ENCODE measurements around the gene LY9. TPM values are rescaled to one million over a fixed set of nuclear protein-coding genes. Genes with fewer than 3 reads are reported as not detected.
A peak's percentile ranks its signal among the peaks of the same experiment; 100 is the strongest.

LY9 gene
- total RNA-seq, 2 experiments from 2014 or later: 70.9 to 73.6 TPM

GRCh38 chr1:160799641-160800040 is 3.7 kb downstream of the LY9 start:
- DNase-seq: no peak
- H3K27ac Mint-ChIP-seq: peak overlapping the region; percentile 97
- peak overlapping the region; percentile 92 for H3K4me3 Mint-ChIP-seq
- no peaks in the 10 kb centered on the region for H3K27me3 Mint-ChIP-seq
- H3K4me1 Mint-ChIP-seq: peaks cover 67% of the 10 kb centered on the region
- peaks cover 31% of the 10 kb centered on the region for H3K36me3 Mint-ChIP-seq
- H3K9me3 Mint-ChIP-seq: peaks cover 7% of the 10 kb centered on the region
- no peak for ATAC-seq (ENCODE audit: low read depth)
- POLR2A ChIA-PET: interaction anchor here (0.7 to 5.1 kb wide), 2 partner anchors 23 to 91 kb away, joined by 3 to 25 read pairs; no protein-coding TSS in a partner anchor

- Mint-ChIP-seq H3K4me1 (peaks cover 70% of the 10 kb centered on the region), H3K36me3 (peaks cover 36% of the 10 kb centered on the region), H3K27ac (peak overlapping the region; percentile 97), H3K4me3 (peak overlapping the region; percentile 92), H3K27me3 (no peaks in the 10 kb centered on the region), H3K9me3 (peaks cover 11% of the 10 kb centered on the region)
- POLR2A ChIA-PET: interaction anchor here (0.7 to 5.1 kb wide), 2 partner anchors 24 to 92 kb away, joined by 3 to 25 read pairs; no protein-coding TSS in a partner anchor
- DNase-seq (no peak), ATAC-seq (ENCODE audit: low read depth) (no peak)
Measured at GRCh38 chr1:160800142-160800541, 4.2 kb downstream of the LY9 start.

GRCh38 chr1:160800645-160801408 is 4.9 kb downstream of the LY9 start:
- POLR2A ChIA-PET: interaction anchor here (0.6 kb wide), 1 partner anchor 36 kb away, joined by 3 read pairs; no protein-coding TSS in a partner anchor
- H3K4me3 Mint-ChIP-seq: peak overlapping the region; percentile 92
- no peaks in the 10 kb centered on the region for H3K27me3 Mint-ChIP-seq
- ATAC-seq (ENCODE audit: low read depth): peak; percentile 12
- peaks cover 66% of the 10 kb centered on the region for H3K4me1 Mint-ChIP-seq
- peaks cover 13% of the 10 kb centered on the region for H3K9me3 Mint-ChIP-seq
- H3K27ac Mint-ChIP-seq: peak overlapping the region; percentile 69
- DNase-seq: no peak
- H3K36me3 Mint-ChIP-seq: peaks cover 42% of the 10 kb centered on the region

GRCh38 chr1:160801836-160802580 is 6.0 kb downstream of the LY9 start:
- no peak for ATAC-seq (ENCODE audit: low read depth)
- Mint-ChIP-seq H3K4me3 (no peak overlapping the region), H3K36me3 (peaks cover 51% of the 10 kb centered on the region), H3K27ac (no peak overlapping the region), H3K9me3 (peaks cover 18% of the 10 kb centered on the region), H3K27me3 (no peaks in the 10 kb centered on the region), H3K4me1 (peaks cover 58% of the 10 kb centered on the region)
- POLR2A ChIA-PET: no interaction called here
- no peak for DNase-seq

- H3K4me1 Mint-ChIP-seq: peaks cover 18% of the 10 kb centered on the region
- H3K9me3 Mint-ChIP-seq: peaks cover 24% of the 10 kb centered on the region
- H3K4me3 Mint-ChIP-seq: no peak overlapping the region
- DNase-seq (no peak), ATAC-seq (ENCODE audit: low read depth) (peak; percentile 42)
- H3K27ac Mint-ChIP-seq: no peak overlapping the region
- no peaks in the 10 kb centered on the region for H3K27me3 Mint-ChIP-seq
- POLR2A ChIA-PET: interaction anchor here (1.8 kb wide), 1 partner anchor 8 kb away, joined by 5 read pairs; no protein-coding TSS in a partner anchor
- peaks cover 64% of the 10 kb centered on the region for H3K36me3 Mint-ChIP-seq
Measured at GRCh38 chr1:160806109-160806665, 10.2 kb downstream of the LY9 start.

GRCh38 chr1:160806784-160807183 is 10.8 kb downstream of the LY9 start:
- peaks cover 14% of the 10 kb centered on the region for H3K4me1 Mint-ChIP-seq

GRCh38 chr1:160807247-160807646 is 11.3 kb downstream of the LY9 start:
- H3K27ac Mint-ChIP-seq: no peak overlapping the region
- ATAC-seq (ENCODE audit: low read depth) (no peak), DNase-seq (no peak)
- H3K4me1 Mint-ChIP-seq: peaks cover 14% of the 10 kb centered on the region
- H3K9me3 Mint-ChIP-seq: peaks cover 26% of the 10 kb centered on the region
- H3K36me3 Mint-ChIP-seq: peaks cover 69% of the 10 kb centered on the region
- no peaks in the 10 kb centered on the region for H3K27me3 Mint-ChIP-seq
- POLR2A ChIA-PET: interaction anchor here (1.8 kb wide), 1 partner anchor 9 kb away, joined by 5 read pairs; no protein-coding TSS in a partner anchor
- no peak overlapping the region for H3K4me3 Mint-ChIP-seq

More at GRCh38 chr1:160806784-160807183, 10.8 kb downstream of the LY9 start:
- Mint-ChIP-seq H3K27me3 (no peaks in the 10 kb centered on the region), H3K9me3 (peaks cover 26% of the 10 kb centered on the region), H3K36me3 (peaks cover 65% of the 10 kb centered on the region), H3K27ac (no peak overlapping the region), H3K4me3 (no peak overlapping the region)
- ATAC-seq (ENCODE audit: low read depth) (no peak), DNase-seq (no peak)
- POLR2A ChIA-PET: interaction anchor here (1.8 kb wide), 1 partner anchor 9 kb away, joined by 5 read pairs; no protein-coding TSS in a partner anchor

- no peak for DNase-seq
- POLR2A ChIA-PET: no interaction called here
- no peak overlapping the region for H3K27ac Mint-ChIP-seq
- H3K27me3 Mint-ChIP-seq: no peaks in the 10 kb centered on the region
- peaks cover 13% of the 10 kb centered on the region for H3K4me1 Mint-ChIP-seq
- H3K36me3 Mint-ChIP-seq: peaks cover 67% of the 10 kb centered on the region
- H3K4me3 Mint-ChIP-seq: no peak overlapping the region
- no peak for ATAC-seq (ENCODE audit: low read depth)
- peaks cover 25% of the 10 kb centered on the region for H3K9me3 Mint-ChIP-seq
Measured at GRCh38 chr1:160807738-160808137, 11.8 kb downstream of the LY9 start.

- Mint-ChIP-seq H3K27ac (no peak overlapping the region), H3K4me3 (no peak overlapping the region), H3K27me3 (no peaks in the 10 kb centered on the region), H3K9me3 (peaks cover 25% of the 10 kb centered on the region), H3K36me3 (peaks cover 68% of the 10 kb centered on the region), H3K4me1 (peaks cover 17% of the 10 kb centered on the region)
- ATAC-seq (ENCODE audit: low read depth) (no peak), DNase-seq (no peak)
- POLR2A ChIA-PET: no interaction called here
Measured at GRCh38 chr1:160808289-160808688, 12.3 kb downstream of the LY9 start.

GRCh38 chr1:160810486-160810885 is 14.5 kb downstream of the LY9 start:
- DNase-seq: no peak
- Mint-ChIP-seq H3K27ac (no peak overlapping the region), H3K27me3 (no peaks in the 10 kb centered on the region), H3K36me3 (peaks cover 62% of the 10 kb centered on the region), H3K4me3 (no peak overlapping the region), H3K4me1 (peaks cover 9% of the 10 kb centered on the region), H3K9me3 (peaks cover 15% of the 10 kb centered on the region)
- ATAC-seq (ENCODE audit: low read depth): no peak
- POLR2A ChIA-PET: no interaction called here

GRCh38 chr1:160811147-160811546 is 15.2 kb downstream of the LY9 start:
- H3K4me1 Mint-ChIP-seq: peaks cover 6% of the 10 kb centered on the region
- DNase-seq (no peak), ATAC-seq (ENCODE audit: low read depth) (no peak)
- POLR2A ChIA-PET: no interaction called here
- H3K9me3 Mint-ChIP-seq: peaks cover 12% of the 10 kb centered on the region
- H3K27ac Mint-ChIP-seq: no peak overlapping the region
- H3K4me3 Mint-ChIP-seq: no peak overlapping the region
- H3K27me3 Mint-ChIP-seq: no peaks in the 10 kb centered on the region
- peaks cover 58% of the 10 kb centered on the region for H3K36me3 Mint-ChIP-seq

- Mint-ChIP-seq H3K9me3 (peaks cover 4% of the 10 kb centered on the region), H3K4me3 (no peak overlapping the region), H3K36me3 (peaks cover 51% of the 10 kb centered on the region), H3K27ac (no peak overlapping the region), H3K27me3 (no peaks in the 10 kb centered on the region), H3K4me1 (peaks cover 4% of the 10 kb centered on the region)
- no peak for DNase-seq
- no peak for ATAC-seq (ENCODE audit: low read depth)
- POLR2A ChIA-PET: no interaction called here
Measured at GRCh38 chr1:160813215-160813614, 17.2 kb downstream of the LY9 start.

GRCh38 chr1:160814316-160814715 is 18.3 kb downstream of the LY9 start:
- Mint-ChIP-seq H3K27me3 (no peaks in the 10 kb centered on the region), H3K9me3 (peaks cover 3% of the 10 kb centered on the region), H3K4me3 (no peak overlapping the region), H3K36me3 (peaks cover 50% of the 10 kb centered on the region), H3K4me1 (peaks cover 5% of the 10 kb centered on the region), H3K27ac (no peak overlapping the region)
- no peak for DNase-seq
- POLR2A ChIA-PET: no interaction called here
- no peak for ATAC-seq (ENCODE audit: low read depth)
